CD4-positive, alpha-beta T cell treated with Interleukin-15 for 1 hour (primary cell): ENCODE measurements around the gene WASF1.
"Not testable (repeated sequence)": the region's sequence is repeated elsewhere in the genome, so short reads cannot be mapped to it uniquely, and the experiment has no call there.

Experiments
- DNase-seq: peaks from one replicate; pipeline ENCODE4 v3.0.0-alpha.2; 2020

The WASF1 gene

DNA sequence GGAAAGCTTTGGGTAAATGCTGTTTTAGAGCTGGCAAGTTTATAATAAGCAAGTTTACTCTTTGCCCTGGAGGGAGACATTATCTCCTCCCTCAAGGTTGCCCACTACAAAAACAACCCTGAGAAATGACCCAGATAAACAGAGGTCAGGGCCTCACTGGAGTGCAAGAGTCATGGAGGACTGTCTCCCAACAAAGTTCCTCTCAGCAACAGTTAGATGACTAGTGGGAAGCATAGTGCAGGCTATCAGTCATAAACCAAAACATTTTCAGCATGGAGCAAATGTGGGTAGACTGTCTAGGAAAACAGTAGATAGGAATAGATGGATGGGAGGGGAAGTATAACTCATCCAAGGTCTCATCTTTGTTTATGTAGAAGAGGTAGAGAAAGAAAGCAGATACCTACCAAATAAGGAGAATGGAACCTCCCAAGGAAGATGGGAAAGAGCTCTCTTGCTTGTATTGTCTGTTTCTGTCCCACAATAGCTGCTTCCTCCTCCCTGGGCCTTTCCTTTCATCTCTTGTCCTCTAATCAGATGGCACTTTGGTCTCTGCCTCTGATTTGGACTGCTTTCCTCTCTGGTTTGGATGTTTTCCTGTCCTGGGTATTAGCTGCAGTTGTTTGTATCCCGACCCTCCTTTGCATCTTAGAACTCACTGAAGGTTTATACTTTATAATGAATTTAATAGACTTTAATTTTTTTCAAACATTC lies 95.4 kb downstream of the WASF1 start:
- DNase-seq, result no peak

DNA sequence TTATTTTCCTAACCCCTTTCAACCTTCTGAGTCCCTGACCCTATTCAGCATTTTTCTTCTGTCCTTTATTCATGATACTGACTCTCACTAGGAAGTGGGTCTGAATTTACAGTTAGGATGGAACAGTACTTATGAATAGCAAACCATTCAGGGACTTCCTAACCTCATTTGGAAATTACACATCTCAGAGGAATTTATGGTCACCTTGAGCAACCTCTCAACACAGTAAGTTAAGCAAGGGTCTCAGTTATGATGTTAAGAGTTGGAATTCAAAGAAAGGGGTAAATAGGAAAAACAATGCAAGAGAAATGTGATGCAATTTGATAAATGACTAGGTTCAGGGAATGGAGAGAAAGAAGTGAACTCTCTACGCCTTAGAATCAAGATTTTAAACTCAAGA lies 104.1 kb downstream of the WASF1 start:
- DNase-seq, result no peak

DNA sequence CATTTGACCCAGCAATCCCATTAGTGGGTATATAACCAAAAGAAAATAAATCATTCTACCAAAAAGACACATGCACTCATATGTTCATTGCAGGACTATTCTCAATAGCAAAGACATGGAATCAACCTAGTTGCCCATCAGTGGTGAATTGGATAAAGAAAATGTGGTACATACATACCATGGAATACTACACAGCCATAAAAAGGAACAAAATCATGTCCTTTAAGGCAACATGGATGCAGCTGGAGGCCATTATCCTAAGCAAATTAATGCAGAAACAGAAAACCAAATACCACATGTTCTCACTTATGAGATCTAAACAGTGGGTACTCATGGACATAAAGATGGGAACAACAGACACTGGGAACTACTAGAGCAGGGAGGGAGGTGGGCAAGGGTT lies 106.0 kb downstream of the WASF1 start:
- DNase-seq, result not testable (repeated sequence)

DNA sequence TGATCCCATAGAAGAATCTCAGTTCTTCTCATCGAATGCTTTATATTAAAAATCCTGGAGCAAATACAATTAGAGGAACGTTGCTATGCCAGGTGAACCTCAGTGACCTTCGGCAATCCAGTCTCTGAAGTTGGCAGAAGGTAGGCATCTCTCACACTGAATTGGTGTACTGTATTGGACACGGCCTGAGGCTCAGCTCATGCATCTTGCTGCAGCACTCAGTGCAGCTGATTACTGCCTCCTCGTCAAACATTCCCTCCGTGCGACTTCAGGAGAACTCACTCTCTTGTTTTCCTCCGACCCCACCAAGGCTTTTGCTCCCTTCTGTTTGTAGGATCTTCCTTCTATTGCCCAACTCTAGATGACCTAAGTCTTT lies 110.9 kb downstream of the WASF1 start:
- DNase-seq, result no peak

DNA sequence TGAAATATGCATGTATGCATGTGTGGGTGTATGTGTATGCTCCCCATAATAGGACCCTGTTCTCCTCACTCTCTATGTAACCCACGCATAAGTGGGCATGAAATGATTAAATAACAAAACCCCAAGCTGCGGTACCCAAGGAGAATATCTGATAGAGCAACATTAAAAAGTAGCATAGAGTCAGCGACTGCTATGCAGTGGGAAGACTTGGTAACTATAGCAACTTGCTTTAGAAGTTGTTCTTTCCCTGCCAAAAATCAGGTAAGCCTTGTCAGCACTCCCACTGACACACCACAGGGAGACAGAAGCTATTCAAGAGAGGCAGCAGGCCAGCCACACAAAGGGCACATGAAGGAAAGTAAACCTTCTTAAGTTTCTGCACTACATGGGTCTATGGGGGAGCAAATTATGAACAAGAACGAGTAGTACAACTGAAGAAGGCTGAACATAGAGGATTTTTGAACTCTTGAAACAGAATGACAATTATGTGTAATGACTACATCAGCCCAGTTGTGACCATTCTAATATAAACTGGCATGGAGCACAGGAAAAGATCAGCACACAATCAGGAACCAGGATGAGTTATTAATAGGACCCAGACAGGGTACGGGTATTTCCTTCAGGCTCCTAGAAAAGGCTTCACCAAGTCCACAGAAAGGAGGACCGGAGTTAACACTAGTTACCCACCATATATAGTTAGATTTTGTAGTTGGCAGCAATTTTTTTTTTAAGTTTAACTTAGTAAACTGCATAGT lies 111.5 kb downstream of the WASF1 start:
- no peak for DNase-seq

DNA sequence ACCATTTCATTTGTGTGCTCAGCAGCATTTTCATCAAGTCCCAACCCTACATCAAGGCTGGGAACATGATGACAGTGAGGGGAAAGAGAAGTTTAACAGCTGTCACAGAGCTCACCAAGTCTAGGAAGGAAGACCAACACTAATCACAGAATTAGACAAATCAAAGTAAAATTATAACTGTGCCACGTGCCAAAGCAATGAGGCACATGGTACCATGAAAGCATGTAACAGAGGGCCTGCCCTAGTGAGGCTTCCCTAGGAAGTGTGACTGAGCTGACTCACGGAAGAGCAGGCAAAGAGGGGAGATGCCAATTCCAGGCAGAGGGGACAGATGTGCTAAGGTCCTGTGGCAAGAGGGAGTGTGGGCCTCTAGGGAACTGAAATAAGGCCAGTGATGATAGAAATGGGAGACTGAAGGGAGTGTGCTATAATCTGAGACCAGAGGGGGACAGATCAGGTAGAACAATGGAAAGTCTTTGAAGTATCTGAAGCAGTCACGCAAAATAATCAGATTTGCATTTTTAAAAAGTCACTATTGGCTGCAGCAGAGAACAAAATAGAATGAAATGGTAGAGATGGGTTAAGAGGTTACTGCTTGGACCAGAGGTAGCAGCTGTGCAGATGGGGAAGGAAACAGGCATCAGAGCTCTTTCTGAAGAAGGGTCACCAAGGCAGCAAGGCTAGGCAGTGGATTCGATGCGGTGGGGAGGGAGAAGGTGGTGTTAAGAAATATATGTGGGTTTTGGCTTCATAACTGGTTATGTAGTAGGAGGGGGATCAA lies 114.5 kb downstream of the WASF1 start:
- DNase-seq, result no peak

DNA sequence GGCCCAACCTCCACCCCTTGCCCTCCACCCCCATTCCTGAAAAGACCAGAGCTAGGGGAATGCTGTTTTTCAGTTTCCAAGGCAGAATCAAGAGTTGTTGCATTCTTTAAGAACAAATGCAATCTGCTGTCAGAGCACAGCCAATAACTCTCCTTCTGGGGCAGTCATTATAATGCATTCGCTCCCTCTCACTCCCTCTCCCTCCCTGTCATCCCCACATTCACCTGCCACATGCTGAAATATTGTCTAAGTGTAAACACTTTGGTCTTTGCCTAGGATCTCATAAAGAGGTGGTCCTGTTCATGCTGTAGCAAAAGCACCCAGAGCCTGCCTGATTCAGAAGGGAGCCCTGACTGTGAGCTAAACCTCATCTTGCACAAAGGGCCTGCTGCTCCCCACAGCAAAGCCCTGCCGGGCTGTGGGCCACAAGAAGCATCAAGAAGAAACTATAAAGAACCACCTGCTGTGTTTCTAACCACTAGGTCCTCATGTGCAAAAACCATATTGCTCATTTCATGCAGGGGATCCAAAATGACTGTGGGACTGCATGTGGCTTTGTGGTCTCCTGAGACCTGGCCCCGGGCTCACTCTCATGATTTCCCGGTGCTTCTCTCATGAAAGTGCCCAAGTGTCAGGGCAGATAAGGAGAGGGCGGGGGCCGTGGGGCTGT lies 115.7 kb downstream of the WASF1 start:
- no peak for DNase-seq

DNA sequence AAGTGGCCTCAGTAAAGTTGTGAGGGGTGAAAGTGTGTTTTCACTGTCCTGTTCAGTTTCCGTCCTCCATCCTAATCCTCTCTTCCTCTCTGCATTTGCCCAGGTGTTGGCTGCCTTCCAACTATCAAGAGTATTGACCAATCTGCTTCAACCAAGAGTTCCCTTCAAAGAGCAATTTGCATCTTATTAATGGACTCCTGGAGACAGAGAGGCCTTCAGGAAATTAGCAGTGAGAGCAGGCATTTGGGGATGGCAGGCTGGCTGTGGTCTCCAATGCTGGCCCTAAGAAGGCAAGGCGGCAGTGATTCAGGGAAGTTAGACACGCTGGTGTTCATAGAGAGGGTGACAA lies 124.1 kb downstream of the WASF1 start:
- DNase-seq, result no peak

DNA sequence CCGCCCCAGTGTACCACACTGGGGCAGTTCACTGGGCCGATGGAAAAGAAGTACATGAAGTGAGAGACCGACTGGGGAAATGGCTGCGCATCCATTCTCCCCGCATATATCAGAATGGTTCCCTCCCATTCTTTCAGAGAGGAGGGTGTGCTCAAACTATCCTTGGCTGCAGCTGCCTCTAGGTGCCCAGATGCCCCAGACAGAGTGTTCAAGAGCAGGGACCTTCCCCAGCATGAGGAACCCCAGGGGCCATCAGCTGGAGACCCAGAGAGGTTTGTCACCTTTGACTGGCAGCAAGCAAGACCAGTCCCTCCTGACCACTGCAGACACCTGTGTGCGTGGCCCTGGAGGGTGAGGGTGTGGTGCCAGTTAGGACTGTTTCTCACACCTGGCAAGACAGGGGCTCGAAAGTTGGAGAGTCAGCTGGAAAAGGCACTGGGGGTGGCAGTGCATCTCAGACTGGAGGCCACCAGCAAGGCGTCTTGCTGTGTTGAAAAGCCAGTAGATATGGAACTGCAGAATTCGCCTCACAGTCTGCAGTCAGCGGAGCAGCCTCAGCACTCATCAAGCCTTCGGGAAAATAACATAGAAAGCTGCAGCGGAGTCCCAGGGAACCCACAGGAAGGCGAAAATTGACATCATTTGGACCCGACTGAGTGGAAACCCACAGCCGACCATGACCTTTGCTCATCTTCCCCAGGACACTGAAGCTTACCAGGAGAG lies 124.6 kb downstream of the WASF1 start:
- DNase-seq, result no peak

DNA sequence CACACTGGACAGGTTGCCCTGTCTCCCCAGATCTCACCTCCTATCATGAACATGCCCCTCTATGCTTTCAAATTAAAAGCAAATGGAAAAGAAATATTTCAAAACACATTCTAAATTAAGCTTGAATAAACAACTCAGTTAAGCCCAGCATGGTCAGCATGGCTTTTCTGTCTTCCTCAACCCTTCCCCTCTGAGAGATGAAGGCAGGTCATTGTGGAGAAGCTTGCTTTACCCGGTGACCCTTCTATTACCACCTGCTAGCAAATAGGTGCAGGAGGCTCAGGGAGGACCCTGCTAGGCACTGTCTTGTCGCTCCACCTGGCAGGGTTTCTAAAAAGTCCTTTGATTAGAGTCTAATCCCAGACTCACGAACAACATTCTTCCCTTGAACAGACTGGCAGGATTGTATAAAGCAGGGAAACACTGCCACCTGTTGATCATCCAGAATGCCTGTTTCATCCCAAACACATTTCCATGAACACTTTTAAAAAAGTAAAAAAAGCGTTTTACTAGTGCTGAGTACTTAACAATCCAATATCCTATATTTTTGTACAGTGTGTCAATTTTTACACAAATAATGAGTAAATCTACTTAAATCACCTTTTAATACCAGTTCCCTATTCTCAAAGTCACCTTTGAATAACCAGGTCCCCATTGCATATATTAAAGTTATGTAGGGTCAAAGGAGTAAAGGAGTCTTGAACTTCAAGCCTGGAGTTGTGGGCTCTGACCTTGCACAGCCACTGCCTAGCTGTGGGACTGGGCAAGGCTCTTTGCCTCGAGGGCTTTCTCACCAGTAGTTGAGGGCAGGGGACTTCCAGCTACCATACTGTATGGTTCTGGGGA lies 125.9 kb downstream of the WASF1 start:
- no peak for DNase-seq

DNA sequence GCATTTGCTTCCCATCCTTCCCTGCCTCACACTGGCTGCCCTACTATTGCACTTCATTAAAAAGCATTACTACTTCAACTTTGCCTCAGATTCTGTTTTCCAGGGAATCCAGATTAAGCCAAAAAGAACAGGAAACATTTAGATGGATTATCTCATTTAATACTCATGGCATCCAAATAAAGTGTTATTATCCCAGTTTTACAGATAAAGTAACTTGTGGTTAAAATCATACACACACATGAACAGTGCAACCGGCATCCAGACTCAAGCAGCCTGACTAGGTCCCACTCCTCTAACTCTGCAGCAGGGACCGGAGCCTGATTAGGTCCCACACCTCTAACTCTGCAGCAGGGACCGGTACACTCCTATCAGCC lies 129.0 kb downstream of the WASF1 start:
- no peak for DNase-seq
